HG02623 (cell line): ENCODE data around the gene DDAH2.
A peak's percentile ranks its signal among the peaks of the same experiment; 100 is the strongest.
"Not testable (repeated sequence)": the region's sequence is repeated elsewhere in the genome, so short reads cannot be mapped to it uniquely, and the experiment has no call there.

ENCODE experiments used
- ATAC-seq: cut with Tn5 transposase; IDR thresholded peaks from one replicate; pipeline ENCODE4 v1.9.1; 2021; ENCODE audit warnings: moderate library complexity; ENCODE audit not compliant: unreplicated experiment

Gene DDAH2

DNA sequence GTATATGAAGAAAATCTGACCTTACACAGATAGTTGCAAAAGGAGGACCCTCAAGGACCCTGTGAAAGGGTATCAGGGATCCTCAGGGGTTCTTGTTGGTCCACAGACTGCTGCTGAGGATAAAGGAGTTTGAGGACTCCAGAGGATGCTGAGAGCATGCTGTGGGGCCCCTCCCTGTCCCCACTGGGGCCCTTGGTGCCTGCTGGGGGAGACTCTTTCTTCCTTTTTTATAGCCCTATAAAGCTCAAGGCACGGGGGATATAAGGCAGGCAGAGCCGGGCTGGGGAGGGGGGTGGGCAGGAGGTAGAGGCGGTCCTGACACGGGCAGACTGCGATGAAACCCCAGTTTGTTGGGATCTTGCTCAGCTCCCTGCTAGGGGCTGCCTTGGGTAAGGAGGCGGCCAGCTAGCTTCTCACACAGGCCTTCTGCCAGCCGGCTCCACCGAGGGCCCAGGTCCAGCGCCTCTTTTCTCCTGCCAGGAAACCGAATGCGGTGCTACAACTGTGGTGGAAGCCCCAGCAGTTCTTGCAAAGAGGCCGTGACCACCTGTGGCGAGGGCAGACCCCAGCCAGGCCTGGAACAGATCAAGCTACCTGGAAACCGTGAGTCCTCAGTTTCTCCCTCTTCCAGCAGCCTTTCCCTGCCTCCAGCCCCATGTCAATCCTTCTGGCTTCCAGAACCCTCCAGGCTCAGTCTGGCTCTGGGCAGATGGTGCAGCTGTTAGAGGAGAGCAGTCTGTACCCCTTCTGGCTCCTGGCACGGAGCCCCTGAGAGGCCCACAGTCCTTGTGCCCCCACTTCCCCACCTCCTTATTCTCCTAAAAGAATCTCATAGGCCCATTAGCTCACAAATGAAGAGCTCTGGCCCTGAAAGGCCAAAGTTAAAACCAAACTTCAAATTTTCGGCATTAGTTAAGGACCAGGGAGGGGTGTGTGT lies 13.8 kb downstream of the DDAH2 start, which contains the start of gene LY6G6D:
TSS of gene LY6G6D (plus strand) at position 327 of the 937 bp plus-strand sequence. CDS start at position 335, 8 bp downstream.
- ATAC-seq: no peak

DNA sequence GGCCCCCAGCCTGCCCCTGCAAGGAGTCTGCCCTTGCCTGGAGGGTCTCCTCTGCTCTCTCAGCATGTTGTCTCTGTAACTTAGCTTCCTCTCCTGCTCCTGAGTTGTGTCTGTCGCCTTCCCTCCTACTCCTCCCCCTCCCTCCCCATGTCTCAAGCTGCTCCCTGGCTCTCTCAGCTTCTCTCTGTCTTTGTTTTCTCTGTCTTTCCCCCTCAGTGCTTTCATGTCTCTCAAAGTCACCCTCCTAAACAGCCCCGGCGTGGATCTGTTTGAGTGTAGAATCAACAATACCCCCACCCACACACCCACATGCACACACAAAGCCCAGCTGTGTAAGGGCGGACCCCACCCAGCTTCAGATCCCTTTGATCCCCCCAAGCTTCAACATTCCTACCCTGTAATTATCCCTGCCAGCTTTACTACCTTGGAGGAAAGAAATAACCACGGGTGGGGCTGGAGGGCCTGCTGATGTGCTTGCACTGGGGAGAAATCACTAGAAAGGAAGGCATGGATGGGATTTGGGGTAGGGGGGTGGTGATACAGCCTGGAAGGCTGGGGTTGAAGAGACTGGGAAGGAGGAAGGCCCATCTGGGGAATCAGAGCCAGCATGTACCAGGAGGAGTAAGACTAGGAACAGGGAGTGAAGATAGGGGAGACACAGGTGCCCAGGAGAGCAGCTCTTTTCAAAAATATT lies 15.0 kb downstream of the DDAH2 start:
- ATAC-seq: no peak

DNA sequence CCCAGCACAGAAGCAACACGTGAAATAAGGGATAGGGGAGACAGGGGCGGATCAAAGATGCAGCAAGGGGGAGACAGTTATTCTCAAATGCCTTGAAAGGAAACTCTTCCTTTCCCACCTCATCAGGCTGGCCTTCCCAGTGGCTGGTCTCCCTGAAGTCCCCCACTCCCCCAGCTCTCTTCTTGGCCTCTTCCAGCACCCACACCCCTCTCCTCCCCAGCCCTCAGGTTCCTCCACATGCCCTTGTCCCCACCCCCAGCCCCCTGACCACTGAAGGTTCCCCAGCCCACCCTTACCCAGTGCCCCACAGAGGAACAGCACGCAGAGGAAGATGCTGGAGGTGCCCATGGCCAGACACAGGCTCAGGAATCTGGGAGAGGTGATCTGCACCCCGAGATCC lies 15.6 kb downstream of the DDAH2 start:
- no peak for ATAC-seq

DNA sequence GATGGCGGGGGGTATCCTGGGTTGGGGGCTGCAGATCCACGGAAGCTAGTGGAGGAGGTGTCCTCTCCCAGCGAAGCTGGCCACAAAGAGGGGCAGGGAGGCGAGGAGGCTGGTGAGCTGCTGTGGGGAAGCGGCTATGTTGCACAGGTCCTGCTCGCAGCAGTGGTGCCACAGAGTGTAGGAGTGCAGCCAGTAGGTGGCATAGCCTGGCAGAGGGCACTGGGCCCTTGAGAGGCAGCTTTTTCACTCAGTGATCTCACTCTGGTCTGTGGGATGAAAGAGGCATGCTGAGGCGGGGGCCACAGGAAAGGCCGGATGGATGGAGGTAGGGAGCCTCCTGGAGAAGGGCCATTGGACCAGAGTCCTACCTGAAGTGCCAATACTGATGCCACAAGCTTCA lies 16.8 kb downstream of the DDAH2 start:
- no peak for ATAC-seq

DNA sequence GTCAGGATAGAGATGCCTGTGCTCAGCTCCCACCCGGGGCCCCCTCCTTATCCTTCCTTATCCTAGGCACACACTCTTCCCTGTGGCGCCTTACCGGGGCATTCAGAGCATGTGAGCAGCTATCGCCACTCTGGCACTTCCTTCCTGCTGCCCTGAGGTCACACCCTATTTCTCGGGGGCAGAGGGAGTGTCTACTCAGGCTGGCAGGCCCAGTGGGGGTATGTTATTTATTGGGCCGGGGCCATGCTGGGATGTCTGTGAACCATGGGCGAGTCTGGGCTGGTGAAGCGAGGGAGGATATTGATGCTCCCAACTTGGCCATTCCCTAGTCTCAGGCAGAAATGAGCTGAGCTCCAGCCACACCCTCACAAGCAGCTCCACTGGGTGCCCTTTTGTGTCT lies 17.9 kb downstream of the DDAH2 start:
- no peak for ATAC-seq

DNA sequence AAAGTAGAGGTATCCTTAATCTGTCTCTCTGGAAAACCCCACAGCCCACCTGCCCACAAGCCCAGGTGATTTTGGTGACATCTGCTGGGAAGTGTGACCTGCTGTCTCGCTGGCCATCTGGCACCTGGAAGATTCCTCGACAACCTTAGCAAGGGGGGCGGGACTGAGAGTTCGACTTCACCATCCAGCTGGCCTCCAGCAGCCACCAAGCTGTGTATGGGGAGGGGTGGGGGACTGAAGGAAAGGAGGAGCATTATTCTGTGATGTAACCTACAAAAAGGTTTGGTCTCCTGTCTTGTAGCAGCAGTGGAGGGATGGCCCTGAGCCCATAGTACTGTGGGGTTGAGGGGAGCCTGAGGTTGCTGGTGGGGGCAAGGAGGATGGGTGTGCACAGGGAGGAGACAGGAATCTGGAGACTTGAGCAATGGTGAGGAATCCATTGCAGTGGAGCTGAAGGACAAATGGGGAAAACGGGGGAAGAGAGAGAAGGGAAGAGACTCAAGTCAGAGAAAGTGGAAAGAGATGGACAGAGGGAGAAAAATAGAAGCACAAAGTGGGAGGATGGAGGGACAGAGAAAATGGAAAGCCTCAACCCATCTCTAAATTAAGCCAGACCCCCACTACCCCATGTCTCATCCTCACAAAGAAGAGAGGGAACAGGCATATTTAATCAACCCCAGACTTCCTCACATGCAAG lies 18.4 kb downstream of the DDAH2 start:
- no peak for ATAC-seq

DNA sequence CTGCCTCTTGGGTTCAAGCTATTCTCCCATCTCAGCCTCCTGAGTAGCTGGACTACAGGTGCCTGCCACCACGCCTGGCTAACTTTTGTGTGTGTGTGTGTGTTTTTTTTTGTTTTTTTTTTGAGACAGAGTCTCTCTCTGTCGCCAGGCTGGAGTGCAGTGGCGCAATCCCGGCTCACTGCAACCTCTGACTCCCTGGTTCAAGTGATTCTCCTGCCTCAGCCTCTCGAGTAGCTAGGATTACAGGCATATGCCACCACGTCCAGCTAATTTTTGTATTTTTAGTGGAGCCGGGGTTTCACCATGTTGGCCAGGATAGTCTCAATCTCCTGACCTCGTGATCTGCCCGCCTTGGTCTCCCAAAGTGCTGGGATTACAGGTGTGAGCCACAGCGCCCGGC lies 19.9 kb downstream of the DDAH2 start:
- not testable (repeated sequence) for ATAC-seq

DNA sequence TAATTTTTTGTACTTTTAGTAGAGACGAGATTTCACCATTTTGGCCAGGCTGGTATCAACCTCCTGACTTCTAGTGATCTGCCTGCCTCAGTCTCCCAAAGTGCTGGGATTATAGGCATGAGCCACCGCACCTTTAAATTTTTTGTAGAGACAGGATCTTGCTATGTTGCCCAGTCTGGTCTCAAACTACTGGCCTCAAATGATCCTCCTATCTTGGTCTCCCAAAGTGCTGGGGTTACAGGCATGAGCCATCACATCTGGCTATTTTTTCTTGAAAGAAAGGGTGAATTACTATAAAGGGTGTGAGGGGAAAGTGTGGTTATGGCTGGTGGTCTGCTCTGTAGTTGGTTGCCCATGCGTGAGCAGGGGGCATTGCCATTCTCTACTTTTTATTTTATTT lies 20.9 kb downstream of the DDAH2 start:
- ATAC-seq: no peak

DNA sequence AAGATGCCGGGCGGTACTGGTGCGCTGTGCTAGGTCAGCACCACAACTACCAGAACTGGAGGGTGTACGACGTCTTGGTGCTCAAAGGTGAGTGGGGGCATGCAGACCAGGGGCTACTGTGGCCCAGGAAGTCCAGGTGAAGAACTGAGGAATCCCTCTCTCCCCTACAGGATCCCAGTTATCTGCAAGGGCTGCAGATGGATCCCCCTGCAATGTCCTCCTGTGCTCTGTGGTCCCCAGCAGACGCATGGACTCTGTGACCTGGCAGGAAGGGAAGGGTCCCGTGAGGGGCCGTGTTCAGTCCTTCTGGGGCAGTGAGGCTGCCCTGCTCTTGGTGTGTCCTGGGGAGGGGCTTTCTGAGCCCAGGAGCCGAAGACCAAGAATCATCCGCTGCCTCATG lies 21.4 kb downstream of the DDAH2 start:
- ATAC-seq: no peak

DNA sequence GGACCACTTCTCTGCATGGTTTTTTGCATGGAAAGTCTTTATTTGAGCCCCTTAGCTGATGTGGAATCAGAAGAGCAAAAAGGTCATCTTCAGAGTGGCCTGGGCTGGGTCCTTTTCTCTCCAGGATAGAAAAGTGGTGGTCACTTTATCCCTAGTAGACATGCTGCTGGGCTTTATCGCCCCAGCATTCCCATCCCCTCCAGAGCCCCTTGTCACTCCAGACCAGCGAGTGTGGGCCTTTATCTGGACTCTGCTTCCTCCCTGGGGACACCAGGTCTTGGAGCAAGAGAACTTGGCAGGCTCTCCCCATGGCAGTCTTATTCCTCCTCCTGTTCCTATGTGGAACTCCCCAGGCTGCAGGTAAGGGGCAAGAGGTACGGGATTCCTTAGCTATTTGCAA lies 22.5 kb downstream of the DDAH2 start, which contains the start of gene LY6G6F:
TSS of gene LY6G6F (plus strand) at position 268 of the 400 bp plus-strand sequence. CDS start at position 309, 41 bp downstream.
- ATAC-seq: no peak

DNA sequence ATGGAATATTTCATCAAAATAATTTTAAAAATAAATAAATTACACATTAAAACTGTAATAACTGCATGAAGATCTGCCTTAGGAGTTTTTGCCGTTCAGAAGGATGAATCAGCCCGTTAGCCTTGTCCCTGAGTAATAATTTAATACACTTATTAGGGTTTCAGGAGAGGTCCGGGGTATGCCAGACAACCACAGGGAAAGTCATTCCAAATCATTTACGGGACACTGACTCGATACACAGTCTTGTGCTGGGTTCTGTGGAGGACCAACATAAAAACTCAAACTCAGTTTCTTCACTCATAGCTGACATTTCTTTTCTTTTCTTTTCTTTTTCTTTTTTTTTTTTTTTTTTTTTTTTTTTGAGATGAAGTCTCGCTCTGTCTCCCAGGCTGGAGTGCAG lies 23.2 kb downstream of the DDAH2 start:
- no peak for ATAC-seq

DNA sequence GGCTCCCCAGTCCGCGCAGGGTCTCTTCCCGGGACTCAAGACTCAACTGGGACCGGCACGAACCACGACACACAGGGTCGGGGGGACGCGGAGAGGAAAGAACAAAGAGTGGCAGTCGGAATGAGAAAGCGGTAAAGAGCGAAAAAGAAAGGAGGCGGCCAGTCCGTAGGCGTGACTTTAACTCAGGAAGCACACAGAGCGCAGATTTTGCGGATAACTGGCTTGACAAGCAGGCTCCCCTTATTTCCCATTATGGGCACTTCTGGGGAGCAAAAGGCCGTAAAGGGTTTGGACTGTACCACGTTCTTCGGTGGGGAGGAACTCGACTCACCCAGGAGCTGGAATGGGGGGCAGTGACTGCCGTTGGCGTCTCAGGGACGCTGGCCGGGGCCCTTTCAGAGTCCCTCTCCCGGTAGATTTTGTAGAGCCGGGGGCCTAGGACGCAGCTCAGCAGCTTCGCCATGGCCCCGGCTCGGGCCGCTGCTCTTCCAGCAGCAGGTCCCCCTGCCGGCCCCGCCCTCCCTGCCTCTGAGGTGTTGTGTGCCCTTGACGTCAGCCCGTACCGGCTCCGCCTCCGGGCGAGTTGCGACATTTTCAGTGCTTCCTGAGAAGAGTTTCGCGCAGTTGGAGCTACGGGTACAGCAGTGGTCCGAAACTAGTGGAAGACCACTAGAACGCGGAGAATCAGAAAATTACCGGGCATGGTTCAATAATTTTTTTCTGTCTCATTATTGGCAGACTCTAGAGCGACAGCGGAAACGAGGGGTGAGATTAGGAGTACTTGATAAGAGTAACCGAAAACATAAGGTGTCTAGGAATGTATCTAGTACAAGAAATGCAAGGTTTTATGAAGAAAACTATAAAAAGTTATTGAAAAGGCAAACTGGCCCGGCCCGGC lies 26.0 kb downstream of the DDAH2 start, which contains the start of gene ABHD16A:
TSS of gene ABHD16A (minus strand) at position 506 of the 898 bp plus-strand sequence. CDS start at position 463, 43 bp downstream.
- ATAC-seq: peak; percentile 80

DNA sequence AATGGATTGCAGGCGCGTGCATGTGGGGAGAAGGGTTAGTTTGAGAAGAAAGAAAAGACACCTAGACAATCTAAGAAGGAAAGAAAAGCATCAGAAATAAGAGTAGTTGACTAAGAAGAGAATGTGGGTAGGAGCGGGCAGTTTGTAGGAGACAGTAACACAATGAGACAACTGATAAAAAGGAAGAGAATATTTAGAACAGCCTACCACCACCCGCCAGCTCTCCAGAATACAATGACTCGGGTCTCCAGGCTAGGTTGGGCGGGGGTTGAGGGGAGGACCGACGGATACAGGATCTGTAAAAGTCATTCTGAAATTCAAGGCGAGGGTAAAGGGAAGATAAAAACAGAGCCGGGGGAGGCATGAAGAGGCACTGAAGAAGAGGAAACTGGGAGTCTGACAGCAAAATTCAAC lies 26.7 kb downstream of the DDAH2 start:
- ATAC-seq: no peak

DNA sequence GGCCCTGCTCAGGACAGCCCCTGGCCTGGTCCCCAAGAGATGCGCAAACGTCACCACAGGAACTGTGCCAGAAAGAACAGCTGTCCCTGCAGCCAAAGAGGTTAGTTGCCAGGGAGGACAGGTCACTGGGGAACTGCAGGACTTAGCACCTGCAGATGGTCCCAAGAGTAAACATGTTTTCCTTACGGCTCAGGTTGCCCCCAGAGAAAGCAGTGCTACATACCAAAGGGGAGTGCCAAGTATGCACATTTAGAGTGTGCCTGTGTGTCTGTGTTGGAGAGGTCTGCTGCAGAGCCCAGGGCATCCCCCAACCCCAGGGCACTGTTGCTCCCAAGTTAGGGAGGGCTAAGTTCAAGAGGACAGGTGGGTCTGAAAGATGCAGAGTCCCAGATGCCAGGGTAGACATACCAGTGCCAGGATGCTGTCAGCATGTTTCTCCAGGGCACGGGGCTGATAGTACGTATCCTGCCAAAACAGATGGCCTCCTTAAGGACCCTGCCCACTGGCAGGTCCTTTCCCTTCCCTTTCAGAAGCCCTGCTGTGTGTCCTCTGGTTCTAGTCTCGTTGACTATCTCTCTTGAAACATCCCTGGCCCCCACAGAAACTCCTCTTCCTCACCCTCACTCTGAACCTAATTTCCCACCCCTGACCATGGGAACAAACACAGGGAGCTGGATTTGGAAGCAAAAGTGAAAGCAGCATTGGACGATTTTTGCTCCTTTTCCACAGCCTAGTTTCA lies 27.3 kb downstream of the DDAH2 start:
- no peak for ATAC-seq

DNA sequence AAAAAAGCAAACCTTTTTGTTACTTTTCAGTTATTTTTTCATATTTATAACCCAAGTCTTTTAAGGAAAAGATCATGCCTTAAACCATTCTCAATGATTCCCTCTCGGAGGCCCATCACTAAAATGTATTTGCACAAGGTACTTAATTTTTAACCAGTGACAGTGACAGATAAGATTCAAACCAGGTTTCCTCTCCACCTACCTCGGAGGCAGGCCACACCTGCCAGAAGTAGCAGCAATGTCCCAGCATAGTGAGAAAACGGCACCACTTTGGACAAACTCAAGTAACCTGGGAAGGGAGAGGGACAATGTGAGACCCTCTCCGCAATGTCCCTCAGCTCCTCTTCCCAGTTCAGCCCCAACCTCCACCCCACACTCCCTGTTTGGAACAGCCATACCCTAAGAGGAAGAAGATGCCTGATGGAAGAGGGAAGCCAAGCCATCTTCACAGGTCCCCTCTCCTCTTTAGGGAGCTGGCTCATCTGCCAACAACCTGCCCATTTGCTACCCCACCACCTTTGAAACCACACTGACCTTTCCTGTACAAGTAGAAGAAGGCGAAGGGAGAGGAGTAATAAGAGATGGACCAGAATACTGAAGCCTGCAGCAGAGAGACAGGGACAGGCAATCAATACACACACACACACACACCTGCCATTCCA lies 28.2 kb downstream of the DDAH2 start:
- ATAC-seq: no peak

DNA sequence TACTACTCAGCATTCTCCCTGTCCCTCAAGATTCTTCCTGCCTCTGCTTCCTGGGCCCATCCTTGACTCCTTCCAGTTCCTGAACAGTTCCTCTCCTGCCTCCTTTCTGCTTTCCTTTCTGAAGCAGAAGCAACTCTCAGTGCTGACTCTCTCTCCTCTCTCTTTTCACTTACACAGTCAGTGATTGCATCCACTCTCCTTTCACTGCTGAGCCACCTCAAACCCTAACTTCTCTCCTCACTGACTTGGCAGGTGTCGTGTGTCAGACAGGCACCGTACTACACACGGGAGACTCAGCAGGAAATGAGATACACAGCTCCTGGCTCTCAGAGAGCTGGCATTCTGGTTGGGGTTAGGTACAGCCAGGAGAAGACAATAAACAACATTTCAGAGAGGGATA lies 31.5 kb downstream of the DDAH2 start:
- no peak for ATAC-seq

DNA sequence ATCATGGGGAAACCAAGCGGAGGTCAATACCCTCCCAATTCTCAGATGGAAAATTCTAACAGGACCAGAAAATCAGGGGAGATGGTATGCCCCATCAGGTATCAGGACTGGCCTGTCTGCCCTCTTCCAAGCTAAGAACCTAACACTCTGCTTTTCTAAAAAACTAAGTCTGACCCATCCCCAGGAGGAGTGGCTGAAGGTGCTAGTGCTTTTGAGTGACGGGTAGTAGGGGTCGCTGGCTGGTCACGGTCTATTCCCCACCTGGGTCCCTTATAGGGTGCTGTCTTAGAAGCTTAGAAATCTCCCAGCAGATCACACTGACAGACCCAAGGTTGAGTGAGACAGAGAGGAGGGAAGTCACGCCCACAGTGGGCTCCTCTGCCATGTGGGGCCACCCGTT lies 35.6 kb downstream of the DDAH2 start:
- ATAC-seq: no peak

DNA sequence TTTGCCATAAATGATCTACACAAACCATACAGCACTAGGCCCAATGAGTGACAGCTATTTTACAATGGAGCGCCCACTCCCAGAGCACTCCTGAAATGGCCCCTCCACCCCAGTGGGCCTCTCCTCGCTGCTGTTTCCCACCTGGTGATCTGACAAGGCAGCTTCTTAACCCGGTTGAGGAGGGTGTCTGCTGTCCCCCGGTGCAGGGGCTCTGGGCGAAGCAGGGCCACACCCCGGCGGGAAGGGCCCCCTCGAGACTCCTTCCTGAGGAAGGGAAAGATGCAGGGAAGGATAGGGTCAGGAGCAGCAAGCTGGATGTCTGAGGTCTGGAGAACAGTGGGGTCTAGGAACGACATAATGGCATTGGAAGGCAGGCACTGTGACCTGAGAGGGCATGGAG lies 36.2 kb downstream of the DDAH2 start:
- ATAC-seq: no peak

DNA sequence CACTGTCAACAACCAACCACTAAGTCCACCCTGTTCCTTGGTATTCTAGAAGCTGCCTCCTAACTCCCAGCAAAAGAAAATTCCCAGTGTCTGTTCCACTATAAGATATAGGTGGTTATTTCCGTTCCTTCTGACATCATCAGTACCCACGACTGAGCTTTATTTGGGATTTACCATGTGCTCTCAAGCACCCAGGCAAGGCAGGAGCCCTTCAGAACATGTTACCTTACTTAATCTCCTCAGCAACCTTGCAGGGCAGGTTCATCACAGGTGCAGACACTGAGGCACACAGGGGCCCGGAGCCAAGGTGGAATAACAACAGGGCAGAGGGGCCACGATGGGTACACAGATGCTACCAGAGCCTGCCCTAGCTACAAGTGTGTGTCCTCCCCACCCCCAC lies 36.7 kb downstream of the DDAH2 start:
- ATAC-seq: no peak
